AML-193 (cell line): ENCODE measurements around the gene CD58.

Experiments used
- DNase-seq, 2 experiments: peaks; one replicate each; lab custom pipeline; 2025; lab: John Stamatoyannopoulos, UW

The CD58 gene

GRCh38 chr1:116510361-116510760 is 60.5 kb downstream of the CD58 start:
- no peak for DNase-seq

- peak; percentile 69 to 75 for DNase-seq
Measured at GRCh38 chr1:116508984-116509980, 61.5 kb downstream of the CD58 start.

GRCh38 chr1:116508085-116508983 is 62.5 kb downstream of the CD58 start:
- no peak for DNase-seq

- DNase-seq: no peak
Measured at GRCh38 chr1:116507631-116508030, 63.2 kb downstream of the CD58 start.

- no peak for DNase-seq
Measured at GRCh38 chr1:116506132-116507004, 64.5 kb downstream of the CD58 start.

GRCh38 chr1:116504308-116505156 is 66.3 kb downstream of the CD58 start:
- peak; percentile 96 to 98 for DNase-seq

GRCh38 chr1:116503546-116504307 is 67.1 kb downstream of the CD58 start:
- DNase-seq: no peak

- DNase-seq: no peak
Measured at GRCh38 chr1:116502671-116503314, 68.0 kb downstream of the CD58 start.

GRCh38 chr1:116501870-116502244 is 69.0 kb downstream of the CD58 start:
- DNase-seq: no peak

- DNase-seq: no peak
Measured at GRCh38 chr1:116501125-116501869, 69.5 kb downstream of the CD58 start.

- DNase-seq: peak; percentile 48 to 63
Measured at GRCh38 chr1:116498789-116499628, 71.8 kb downstream of the CD58 start.

- no peak for DNase-seq
Measured at GRCh38 chr1:116497656-116498055, 73.2 kb downstream of the CD58 start.

- no peak for DNase-seq
Measured at GRCh38 chr1:116496898-116497297, 73.9 kb downstream of the CD58 start.

- peak; percentile 54 to 60 for DNase-seq
Measured at GRCh38 chr1:116496380-116496779, 74.4 kb downstream of the CD58 start.

- no peak for DNase-seq
Measured at GRCh38 chr1:116495535-116495934, 75.3 kb downstream of the CD58 start.

GRCh38 chr1:116494745-116495144 is 76.1 kb downstream of the CD58 start:
- DNase-seq: no peak

GRCh38 chr1:116494353-116494692 is 76.5 kb downstream of the CD58 start:
- DNase-seq: no peak
